ENCODE results near the gene ZCCHC2. TPM values are rescaled to one million over a fixed set of nuclear protein-coding genes. Genes with fewer than 3 reads are reported as not detected.

Gene ZCCHC2
- total and polyA plus RNA-seq, 9 of the 15 experiments (the other 6 are each of a cell fraction or from before 2014, with no cell fraction given) = 1.0 to 9.2 (median 6.0) TPM

GRCh38 chr18:62621546-62621945, 98.7 kb downstream of the ZCCHC2 start:
- in situ Hi-C loops (cut with MboI) (no loop called here), intact Hi-C loops (cut with micrococcal nuclease) (no loop called here)
- Histone ChIP-seq H3K36me3 (ENCODE audit: control insufficient read depth, insufficient read depth, low read length) (no peaks in the 10 kb centered on the region), H3K27ac (ENCODE audit: extremely low read depth, low read depth, low read length) (no peak overlapping the region), H3K79me2 (ENCODE audit: control insufficient read depth, insufficient read depth, low read length) (no peaks in the 10 kb centered on the region), H3K27me3 (ENCODE audit: control insufficient read depth in 2 of 2, insufficient read depth in 2 of 2, low read length in 2 of 2) (peaks cover 2 to 13% of the 10 kb centered on the region in 2 experiments; a peak in 3 of 5 replicates), H3K9me1 (ENCODE audit: control insufficient read depth, insufficient read depth, low read length) (no peaks in the 10 kb centered on the region), H3K9me3 (replicated peaks; ENCODE audit: control insufficient read depth, insufficient read depth, low read depth, low read length) (no peaks in the 10 kb centered on the region), H3K4me1 (replicated peaks in 1 of 2; ENCODE audit: control insufficient read depth in 2 of 2, insufficient read depth in 2 of 2, low read length in 2 of 2) (no peaks in the 10 kb centered on the region; a peak in 1 of 5 replicates), H3K4me2 (ENCODE audit: insufficient read depth, low read length) (no peak overlapping the region), H2AFZ (ENCODE audit: low read depth, low read length) (no peak overlapping the region), H4K20me1 (replicated peaks; ENCODE audit: control insufficient read depth, insufficient read depth, low read length) (no peaks in the 10 kb centered on the region), H3K9ac (ENCODE audit: insufficient read depth in 1 of 2, low read depth in 2 of 2, low read length in 2 of 2) (no peak overlapping the region), H3K4me3 (no peak overlapping the region)
- DNase-seq (ENCODE audit: extremely low read depth in 1 of 4, low spot score in 3 of 4) (no peak), FAIRE-seq (no peak), ATAC-seq (no peak)
- POLR2A ChIA-PET = no interaction called here
- WGBS (ENCODE audit: insufficient coverage, low coverage, missing lambda C conversion rate) = 37% methylated on average over 8 of the region's 12 CpGs
- CTCF ChIA-PET (ENCODE audit: low intra/inter-chr PET ratio) = no interaction called here
- no TSS peak for BruUV-seq (replicated peaks)
- TF ChIP-seq E2F5 (CRISPR knock-in tag; IDR thresholded peaks at IDR 0.05) = no peak
- TF ChIP-seq CHD7 (IDR thresholded peaks at IDR 0.05; ENCODE audit: low read depth, low read length) = no peak
- TF ChIP-seq USF1 (CRISPR knock-in tag; IDR thresholded peaks at IDR 0.05) = no peak
- TF ChIP-seq ILF3 (IDR thresholded peaks at IDR 0.05; ENCODE audit: borderline replicate concordance) = no peak

Data from K562 (cell line).